RWPE2 (cell line): ENCODE results near the gene FAM171A2.
A peak's percentile ranks its signal among the peaks of the same experiment; 100 is the strongest.

Experiments used
- ATAC-seq: fragments of 200-7000 bp; cut with Tn5 transposase; 3 replicates; pipeline ENCODE4 v1.9.1; 2021; ENCODE audit warnings: low read depth
- DNase-seq: peaks from one replicate; pipeline ENCODE4 v3.0.0-alpha.2; 2020; ENCODE audit warnings: low spot score
- H3K27ac ChIP-seq: fragments of 450-650 bp; 2 replicates; pipeline ENCODE4 v1.5.1; 2017; ENCODE audit warnings: mild to moderate bottlenecking; ENCODE audit not compliant: poor library complexity, severe bottlenecking
- H3K27me3 ChIP-seq: fragments of 250-450 bp; sonication (Bioruptor Pico); 2 replicates; pipeline ENCODE4 v1.5.1; 2021; ENCODE audit warnings: mild to moderate bottlenecking, moderate library complexity; ENCODE audit not compliant: insufficient read depth, poor library complexity, severe bottlenecking
- H3K36me3 ChIP-seq: fragments of 250-450 bp; sonication (Bioruptor Pico); 2 replicates; pipeline ENCODE4 v1.5.1; 2020; ENCODE audit warnings: low read depth, mild to moderate bottlenecking, moderate library complexity
- H3K4me1 ChIP-seq: fragments of 250-450 bp; sonication (Bioruptor Pico); 2 replicates; pipeline ENCODE4 v1.5.1; 2021; ENCODE audit warnings: mild to moderate bottlenecking, moderate library complexity; ENCODE audit not compliant: insufficient read depth, poor library complexity, severe bottlenecking
- H3K4me3 ChIP-seq: fragments of 250-450 bp; sonication (Bioruptor Pico); 2 replicates; pipeline ENCODE4 v1.5.1; 2021; ENCODE audit warnings: mild to moderate bottlenecking, moderate library complexity; ENCODE audit not compliant: severe bottlenecking
- H3K9me3 ChIP-seq: fragments of 250-450 bp; sonication (Bioruptor Pico); 2 replicates; pipeline ENCODE4 v1.5.1; 2021; ENCODE audit warnings: mild to moderate bottlenecking, moderate library complexity; ENCODE audit not compliant: severe bottlenecking
- TF ChIP-seq, protein P1 (sequence below): fragments of 450-650 bp; IDR thresholded peaks from one replicate; pipeline ENCODE4 v1.5.1; 2017; ENCODE audit warnings: mild to moderate bottlenecking, moderate library complexity; ENCODE audit not compliant: poor library complexity, severe bottlenecking

FAM171A2 gene

GRCh38 chr17:44379887-44380286, 16.2 kb upstream of the FAM171A2 start:
- Histone ChIP-seq H3K36me3 (no peaks in the 10 kb centered on the region), H3K4me3 (no peak overlapping the region), H3K27ac (no peak overlapping the region), H3K4me1 (no peaks in the 10 kb centered on the region), H3K9me3 (no peaks in the 10 kb centered on the region), H3K27me3 (no peaks in the 10 kb centered on the region)
- no peak for ATAC-seq
- DNase-seq = no peak
- TF ChIP-seq, protein P1, sequence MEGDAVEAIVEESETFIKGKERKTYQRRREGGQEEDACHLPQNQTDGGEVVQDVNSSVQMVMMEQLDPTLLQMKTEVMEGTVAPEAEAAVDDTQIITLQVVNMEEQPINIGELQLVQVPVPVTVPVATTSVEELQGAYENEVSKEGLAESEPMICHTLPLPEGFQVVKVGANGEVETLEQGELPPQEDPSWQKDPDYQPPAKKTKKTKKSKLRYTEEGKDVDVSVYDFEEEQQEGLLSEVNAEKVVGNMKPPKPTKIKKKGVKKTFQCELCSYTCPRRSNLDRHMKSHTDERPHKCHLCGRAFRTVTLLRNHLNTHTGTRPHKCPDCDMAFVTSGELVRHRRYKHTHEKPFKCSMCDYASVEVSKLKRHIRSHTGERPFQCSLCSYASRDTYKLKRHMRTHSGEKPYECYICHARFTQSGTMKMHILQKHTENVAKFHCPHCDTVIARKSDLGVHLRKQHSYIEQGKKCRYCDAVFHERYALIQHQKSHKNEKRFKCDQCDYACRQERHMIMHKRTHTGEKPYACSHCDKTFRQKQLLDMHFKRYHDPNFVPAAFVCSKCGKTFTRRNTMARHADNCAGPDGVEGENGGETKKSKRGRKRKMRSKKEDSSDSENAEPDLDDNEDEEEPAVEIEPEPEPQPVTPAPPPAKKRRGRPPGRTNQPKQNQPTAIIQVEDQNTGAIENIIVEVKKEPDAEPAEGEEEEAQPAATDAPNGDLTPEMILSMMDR = no peak

DNA sequence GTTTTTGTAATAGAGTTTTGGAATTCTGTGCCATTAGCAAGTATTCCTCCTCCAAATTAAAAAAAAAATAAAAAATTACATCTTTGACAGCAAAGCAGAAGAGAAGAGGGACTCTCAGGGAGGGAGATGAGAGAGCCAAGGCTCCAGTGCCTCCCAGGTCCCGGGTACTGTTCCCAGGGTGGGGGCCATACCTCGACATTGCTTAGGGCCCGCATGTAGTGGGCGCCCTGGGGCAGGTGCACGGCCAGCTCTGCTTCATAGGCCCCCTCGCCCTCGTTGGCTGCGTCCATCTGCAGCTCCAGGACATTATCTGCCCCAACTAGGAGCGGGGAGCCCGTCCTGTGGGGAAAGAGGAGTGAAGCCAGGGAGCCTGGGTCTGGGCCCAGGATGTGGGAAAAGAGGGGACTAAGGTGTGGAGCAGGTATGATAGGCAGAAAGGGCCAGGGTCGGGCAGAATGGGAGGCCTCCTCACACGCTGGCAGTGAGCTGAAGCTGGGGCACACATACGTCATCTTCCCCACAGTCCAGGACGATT, 14.6 kb upstream of the FAM171A2 start:
- H3K4me3 ChIP-seq = no peak overlapping the region
- no peaks in the 10 kb centered on the region for H3K36me3 ChIP-seq
- H3K27me3 ChIP-seq = no peaks in the 10 kb centered on the region
- DNase-seq = no peak
- TF ChIP-seq, protein P1 = no peak
- no peaks in the 10 kb centered on the region for H3K9me3 ChIP-seq
- no peaks in the 10 kb centered on the region for H3K4me1 ChIP-seq
- ATAC-seq = no peak
- H3K27ac ChIP-seq = no peak overlapping the region

- Histone ChIP-seq H3K4me3 (no peak overlapping the region), H3K36me3 (no peaks in the 10 kb centered on the region), H3K27me3 (no peaks in the 10 kb centered on the region), H3K9me3 (no peaks in the 10 kb centered on the region), H3K27ac (no peak overlapping the region), H3K4me1 (no peaks in the 10 kb centered on the region)
- DNase-seq = no peak
- TF ChIP-seq, protein P1 = no peak
- no peak for ATAC-seq
Measured at GRCh38 chr17:44376779-44377178, 13.1 kb upstream of the FAM171A2 start.

- no peak for DNase-seq
- TF ChIP-seq, protein P1 = peak; percentile 21
Measured at GRCh38 chr17:44376124-44376523, 12.5 kb upstream of the FAM171A2 start.

GRCh38 chr17:44375196-44376017, 11.8 kb upstream of the FAM171A2 start:
- H3K4me1 ChIP-seq = no peaks in the 10 kb centered on the region
- H3K4me3 ChIP-seq = no peak overlapping the region
- DNase-seq (no peak), ATAC-seq (peak; percentile 29; the same call in 1 of the 3 replicates)
- H3K9me3 ChIP-seq = no peaks in the 10 kb centered on the region
- H3K27ac ChIP-seq = no peak overlapping the region
- no peaks in the 10 kb centered on the region for H3K27me3 ChIP-seq
- TF ChIP-seq, protein P1 = no peak
- H3K36me3 ChIP-seq = no peaks in the 10 kb centered on the region

More at GRCh38 chr17:44376124-44376523, 12.5 kb upstream of the FAM171A2 start:
- no peak overlapping the region for H3K4me3 ChIP-seq
- no peak overlapping the region for H3K27ac ChIP-seq
- no peak for ATAC-seq
- no peaks in the 10 kb centered on the region for H3K4me1 ChIP-seq
- no peaks in the 10 kb centered on the region for H3K27me3 ChIP-seq
- H3K9me3 ChIP-seq = no peaks in the 10 kb centered on the region
- no peaks in the 10 kb centered on the region for H3K36me3 ChIP-seq
